NCI-H510A treated with DMSO at 0.1 percent for 48 hours (cell line): ENCODE data around the gene ANKRD29.
A peak's percentile ranks its signal among the peaks of the same experiment; 100 is the strongest.

Experiments used
- DNase-seq: peaks from one replicate; lab custom pipeline; 2025; lab: John Stamatoyannopoulos, UW

ANKRD29 gene

GRCh38 chr18:23662309-23663263 is at the start of gene ANKRD29:
TSS of gene ANKRD29 (minus strand) at chr18:23662911. CDS start at chr18:23662730, 181 bp downstream.
- no peak for DNase-seq

- DNase-seq, result no peak
Measured at GRCh38 chr18:23712445-23712844, 49.7 kb upstream of the ANKRD29 start.

- DNase-seq, result no peak
Measured at GRCh38 chr18:23711426-23711825, 48.7 kb upstream of the ANKRD29 start.

- no peak for DNase-seq
Measured at GRCh38 chr18:23710946-23711345, 48.2 kb upstream of the ANKRD29 start.

- DNase-seq, result no peak
Measured at GRCh38 chr18:23710068-23710527, 47.4 kb upstream of the ANKRD29 start.

- DNase-seq, result no peak
Measured at GRCh38 chr18:23706971-23707640, 44.4 kb upstream of the ANKRD29 start.

GRCh38 chr18:23704806-23705205 is 42.1 kb upstream of the ANKRD29 start:
- DNase-seq, result no peak

GRCh38 chr18:23703987-23704384 is 41.3 kb upstream of the ANKRD29 start:
- DNase-seq, result no peak

GRCh38 chr18:23703057-23703986 is 40.6 kb upstream of the ANKRD29 start:
- peak; percentile 36 for DNase-seq

GRCh38 chr18:23702606-23703005 is 39.9 kb upstream of the ANKRD29 start:
- no peak for DNase-seq

- no peak for DNase-seq
Measured at GRCh38 chr18:23701544-23702064, 38.9 kb upstream of the ANKRD29 start.

GRCh38 chr18:23701017-23701416 is 38.3 kb upstream of the ANKRD29 start:
- no peak for DNase-seq

GRCh38 chr18:23694637-23695430 is 32.1 kb upstream of the ANKRD29 start:
- DNase-seq, result no peak

- DNase-seq, result no peak
Measured at GRCh38 chr18:23693846-23694245, 31.1 kb upstream of the ANKRD29 start.

GRCh38 chr18:23690505-23691068 is 27.9 kb upstream of the ANKRD29 start:
- no peak for DNase-seq

GRCh38 chr18:23689616-23690504 is 27.1 kb upstream of the ANKRD29 start:
- no peak for DNase-seq

- DNase-seq, result peak; percentile 2
Measured at GRCh38 chr18:23689031-23689615, 26.4 kb upstream of the ANKRD29 start, which contains the start of gene LAMA3. TSS of gene LAMA3 (plus strand) at chr18:23689453. CDS start at chr18:23689684, 231 bp downstream.

GRCh38 chr18:23688528-23688927 is 25.8 kb upstream of the ANKRD29 start:
- DNase-seq, result no peak
